MCF 10A (cell line): Measurements from ENCODE around the gene GARIN3. TPM values are rescaled to one million over a fixed set of nuclear protein-coding genes. Genes with fewer than 3 reads are reported as not detected.

Source experiments
- BruUV-seq: library from RNA; stranded (reverse); fragments of 400-500 nt; replicated peaks from 2 replicates; lab custom pipeline; 2021; lab: Mats Ljungman, UMichigan
- CTCF ChIA-PET: fragments of 300-600 bp; sonication (Branson Sonifier 250); formaldehyde crosslinking; extraction: SDS; loops from one replicate; lab custom pipeline; 2021; ENCODE audit warnings: antibody characterized with exemption, inconsistent platforms; lab: Yijun Ruan, JAX
- POLR2A ChIA-PET: fragments of 300-600, 350-650 bp; sonication (Branson Sonifier 250); formaldehyde crosslinking; extraction: SDS; loops from one replicate; lab custom pipeline; 2020; ENCODE audit warnings: antibody characterized with exemption, inconsistent platforms; lab: Yijun Ruan, JAX
- DNase-seq: peaks from one replicate; pipeline ENCODE4 v3.0.0-alpha.2; 2018; ENCODE audit not compliant: unreplicated experiment
- H3K27ac Mint-ChIP-seq: one replicate; pipeline ENCODE4 v1.8.0; 2022; ENCODE audit warnings: mild to moderate bottlenecking, low read depth, mixed read lengths; ENCODE audit not compliant: unreplicated experiment
- H3K27me3 Mint-ChIP-seq: one replicate; pipeline ENCODE4 v1.8.0; 2022; ENCODE audit warnings: mixed read lengths; ENCODE audit not compliant: insufficient read depth, unreplicated experiment
- H3K36me3 Mint-ChIP-seq: one replicate; pipeline ENCODE4 v1.8.0; 2022; ENCODE audit warnings: mild to moderate bottlenecking, moderate library complexity, mixed read lengths; ENCODE audit not compliant: insufficient read depth, unreplicated experiment
- H3K4me1 Mint-ChIP-seq: one replicate; pipeline ENCODE4 v1.8.0; 2022; ENCODE audit warnings: mixed read lengths; ENCODE audit not compliant: insufficient read depth, unreplicated experiment
- H3K4me3 Mint-ChIP-seq: one replicate; pipeline ENCODE4 v1.8.0; 2022; ENCODE audit warnings: mild to moderate bottlenecking, moderate library complexity, mixed read lengths; ENCODE audit not compliant: unreplicated experiment
- H3K9me3 Mint-ChIP-seq: one replicate; pipeline ENCODE4 v1.8.0; 2022; ENCODE audit warnings: mixed read lengths; ENCODE audit not compliant: unreplicated experiment
- CTCF ChIP-seq: fragments of 200-600 bp; IDR thresholded peaks from one replicate; pipeline ENCODE4 v1.8.0; 2022; ENCODE audit warnings: antibody characterized with exemption, mild to moderate bottlenecking; ENCODE audit not compliant: unreplicated experiment
- intact Hi-C: fragments of 100-400 bp; cut with micrococcal nuclease; formaldehyde crosslinking; loops from 2 replicates; pipeline ENCODE4 v1.14.1; 2022
- total RNA-seq: library from RNA; stranded (reverse); gene quantifications from 2 replicates; pipeline ENCODE4 v1.2.3, GENCODE V29; 2022

The GARIN3 gene
- total RNA-seq, 1 experiment from 2014 or later: not detected

- H3K4me1 Mint-ChIP-seq: no peaks in the 10 kb centered on the region
- no peaks in the 10 kb centered on the region for H3K27me3 Mint-ChIP-seq
- H3K27ac Mint-ChIP-seq: no peak overlapping the region
- CTCF ChIA-PET: interaction anchor here (0.5 to 0.9 kb wide), 2 partner anchors 16 to 273 kb away, joined by 3 read pairs; no protein-coding TSS in a partner anchor
- no peaks in the 10 kb centered on the region for H3K36me3 Mint-ChIP-seq
- no peak for DNase-seq
- no TSS peak for BruUV-seq
- intact Hi-C loops: no loop called here
- POLR2A ChIA-PET: no interaction called here
- no peak overlapping the region for H3K4me3 Mint-ChIP-seq
- no peak for TF ChIP-seq CTCF
- H3K9me3 Mint-ChIP-seq: no peaks in the 10 kb centered on the region
Observed at GRCh38 chr5:157113002-157113401, 53.1 kb downstream of the GARIN3 start.

Other genes with a start within 250 kb of the GARIN3 start
- not detected in 2 replicates for gene TIMD4, start 203.0 kb downstream of the GARIN3 start, total RNA-seq
- 0.42 TPM in 1 of 2 replicates, not detected in the other for gene HAVCR1, start 107.1 kb downstream of the GARIN3 start, total RNA-seq
- 0.17 TPM in 1 of 2 replicates, not detected in the other for gene HAVCR2, start 57.2 kb downstream of the GARIN3 start, total RNA-seq
- gene MED7, start 23.4 kb downstream of the GARIN3 start, total RNA-seq: 14.7 and 16.9 TPM in 2 replicates
- gene ITK, start 14.6 kb upstream of the GARIN3 start, total RNA-seq: not detected in 2 replicates
- gene CYFIP2, start 99.9 kb upstream of the GARIN3 start, total RNA-seq: 50.5 and 50.8 TPM in 2 replicates